NCI-H82 (cell line): ENCODE measurements around the gene ADIPOR2.

Source experiments
- DNase-seq: peaks from one replicate; lab custom pipeline; 2025; lab: John Stamatoyannopoulos, UW

The ADIPOR2 gene

DNA sequence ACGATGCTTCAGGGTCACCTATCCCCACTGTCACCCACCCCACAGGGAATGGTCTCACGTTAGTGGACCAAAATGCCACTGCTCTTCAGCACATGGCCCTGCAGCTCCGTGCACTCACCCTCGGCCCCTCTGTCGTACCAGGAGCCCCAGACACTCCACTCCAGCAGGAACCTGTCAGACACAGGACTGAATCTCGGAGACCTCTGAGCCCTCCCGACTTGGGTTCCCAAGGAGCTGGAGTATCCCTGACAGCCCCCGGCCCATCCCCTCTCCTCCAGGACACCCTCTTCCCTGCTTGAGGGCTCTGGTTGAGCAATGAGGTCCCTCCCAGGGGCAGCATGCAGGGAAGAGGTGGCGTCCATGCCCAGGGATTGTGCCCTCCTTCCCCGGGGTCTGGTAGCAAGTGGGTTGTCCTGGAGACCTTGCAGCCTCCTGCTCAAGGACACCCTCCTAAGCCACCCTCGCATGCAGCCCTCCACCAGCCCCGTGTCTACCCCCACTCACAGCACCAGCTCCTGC is 109.1 kb downstream of the ADIPOR2 start:
- no peak for DNase-seq

DNA sequence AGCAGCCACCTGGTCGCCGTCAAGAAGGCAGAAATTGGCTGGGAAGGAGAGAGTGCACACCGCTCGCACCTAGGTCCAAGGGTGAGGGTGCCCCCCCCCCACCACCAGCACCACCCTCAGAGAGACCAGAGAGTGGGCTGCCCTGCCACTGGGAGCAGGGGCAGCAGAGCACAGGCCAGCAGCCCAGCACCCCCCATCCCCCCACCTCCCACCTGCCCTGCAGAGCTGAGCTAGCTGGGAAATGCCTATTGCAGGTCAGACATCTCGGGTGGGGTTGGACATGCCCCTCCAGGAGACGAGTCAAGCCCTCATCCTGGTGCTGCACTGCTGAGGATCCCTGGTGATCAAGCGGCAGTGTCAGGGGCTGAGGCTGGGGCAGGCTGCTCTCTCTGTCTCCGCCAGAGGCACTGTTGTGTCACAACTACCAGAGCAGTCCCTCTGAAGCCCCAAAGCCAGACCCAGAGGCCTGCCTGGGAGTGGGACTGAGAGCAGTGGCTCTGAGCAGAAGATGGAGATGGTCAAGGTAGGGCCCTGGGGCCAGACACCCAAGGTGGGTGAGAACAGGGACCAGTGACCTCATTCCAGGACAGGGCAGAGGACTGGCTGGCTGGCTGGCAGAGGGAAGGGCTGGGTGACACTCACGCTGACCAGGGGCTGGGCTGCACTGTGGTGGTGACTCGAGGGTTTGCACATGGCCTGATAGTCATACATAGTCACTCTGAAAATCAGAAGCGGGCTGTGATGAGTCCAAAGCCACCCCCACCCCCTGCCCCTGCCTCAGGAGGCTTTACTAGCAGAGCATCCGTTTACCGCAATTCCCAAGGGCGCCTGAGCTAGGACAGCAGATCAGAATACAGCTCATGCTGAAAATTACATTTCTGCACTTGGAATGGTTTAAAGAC is 109.8 kb downstream of the ADIPOR2 start:
- DNase-seq = peak; percentile 66

DNA sequence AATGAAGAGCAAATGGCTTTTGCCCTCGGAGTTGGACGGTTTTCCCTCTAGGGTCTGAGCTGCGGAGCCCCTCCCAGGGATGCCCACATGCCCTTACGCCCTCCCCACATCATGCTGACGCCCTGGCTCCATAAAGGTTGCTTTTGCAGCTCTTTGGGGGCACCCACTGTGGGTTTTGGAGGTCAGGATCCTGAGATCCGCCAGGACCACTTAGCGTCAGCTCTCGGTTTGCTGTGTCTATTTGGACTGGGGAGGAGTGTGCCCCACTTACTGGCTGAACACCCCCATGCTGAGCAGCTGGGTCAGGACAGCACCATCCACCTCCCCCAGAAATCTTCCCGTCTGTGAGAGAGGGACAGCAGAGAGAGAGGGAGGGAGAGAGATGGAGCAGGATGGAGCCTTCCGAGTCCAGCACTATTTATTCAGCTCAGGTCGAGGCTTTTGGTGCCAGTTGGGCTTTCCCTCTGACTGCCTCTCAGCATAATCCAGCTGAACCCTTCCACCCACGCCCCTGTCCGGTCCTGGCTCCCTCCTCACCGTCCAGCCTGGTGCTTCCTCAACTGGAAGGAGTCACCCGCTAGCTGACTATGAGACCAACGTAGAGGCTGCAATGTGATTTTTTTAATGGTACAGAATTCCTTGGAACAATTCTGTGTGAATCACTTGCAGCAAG is 110.6 kb downstream of the ADIPOR2 start:
- no peak for DNase-seq

DNA sequence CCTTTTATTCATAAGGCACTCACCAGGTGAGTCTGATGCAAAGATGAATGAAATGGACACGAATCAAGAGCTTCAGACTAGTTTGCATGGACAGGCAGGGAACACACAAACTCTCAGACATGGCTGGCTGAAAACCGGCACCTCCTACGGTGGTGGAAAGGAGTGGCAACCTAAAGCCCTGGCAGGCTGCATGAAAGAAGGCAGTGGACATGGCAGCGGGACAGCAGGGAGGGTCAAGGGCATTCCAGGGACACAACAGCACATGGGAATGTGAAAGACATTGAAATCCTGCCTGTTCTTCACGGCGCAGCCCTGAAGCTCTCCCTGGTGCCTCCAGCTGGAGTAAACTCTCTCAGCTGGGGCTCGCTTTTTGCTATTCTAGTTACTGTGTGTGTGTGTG is 112.9 kb downstream of the ADIPOR2 start:
- no peak for DNase-seq

DNA sequence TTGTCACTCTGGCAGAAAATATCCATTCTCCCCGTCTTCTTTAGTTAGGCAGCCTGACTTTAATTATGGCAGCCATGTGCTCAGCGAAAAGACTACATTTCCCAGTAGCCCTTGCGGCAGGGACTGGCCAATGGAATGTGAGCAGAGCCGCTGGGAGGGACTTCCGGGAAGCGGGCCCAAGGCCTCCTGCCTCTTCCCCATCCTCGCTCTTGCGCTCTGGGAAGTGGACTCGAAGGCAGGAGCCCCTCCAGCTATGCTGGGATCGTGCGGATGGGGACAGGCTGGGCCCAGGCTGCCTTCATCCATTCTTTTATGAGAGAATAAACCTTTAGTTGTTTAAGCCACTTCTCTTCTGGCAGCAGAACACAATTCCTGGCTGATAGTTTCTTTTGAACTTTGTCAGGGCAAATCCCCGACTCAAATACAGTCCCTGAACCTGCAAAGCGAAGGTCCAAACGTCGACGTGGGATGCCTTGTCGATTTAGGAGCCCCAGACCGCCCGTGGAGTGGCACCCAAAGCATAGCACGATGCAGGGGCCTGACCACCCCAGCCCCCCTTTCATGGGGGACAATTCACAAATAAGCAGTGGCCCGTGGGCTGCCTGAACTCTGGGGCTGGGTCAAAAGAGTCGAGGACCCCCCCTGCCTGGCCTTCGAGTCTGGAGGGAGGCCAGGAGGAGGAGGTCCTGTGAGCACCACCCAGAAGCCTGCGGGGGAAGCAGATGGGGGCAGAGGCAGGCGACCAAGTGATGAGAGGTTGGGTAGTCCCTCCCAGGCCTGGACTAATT is 113.9 kb downstream of the ADIPOR2 start:
- peak; percentile 96 for DNase-seq

DNA sequence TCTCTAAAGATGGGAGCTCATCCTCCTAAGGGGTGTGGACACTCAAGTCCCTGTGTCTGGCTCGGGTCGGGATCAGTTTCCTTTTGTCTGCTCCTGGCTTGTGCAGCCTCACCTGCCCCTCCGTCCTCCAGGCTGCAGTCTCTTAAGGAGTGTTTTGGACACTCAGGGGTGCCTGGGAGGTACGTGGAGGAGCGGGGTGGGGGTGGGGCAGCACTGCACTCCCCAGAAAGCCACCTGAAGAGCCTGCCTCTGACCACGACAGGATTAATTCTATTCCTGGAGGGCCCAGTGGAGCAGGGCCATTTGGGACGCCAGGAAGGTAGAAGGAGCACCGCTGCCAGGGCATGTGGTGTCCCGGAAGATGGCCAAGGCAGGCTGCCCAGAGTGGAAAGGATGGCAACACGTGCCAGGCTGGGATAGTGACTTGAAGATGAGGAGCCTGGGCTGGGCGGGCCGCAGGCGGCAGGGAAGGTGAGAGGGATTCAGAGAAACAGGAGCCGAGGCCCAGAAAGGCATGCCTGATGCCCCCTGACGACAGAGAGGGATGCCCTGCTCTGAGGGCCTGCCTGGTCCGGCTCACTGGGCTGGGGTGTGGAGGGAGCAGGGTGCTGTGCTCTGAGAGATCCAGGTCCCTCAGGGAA is 114.7 kb downstream of the ADIPOR2 start:
- no peak for DNase-seq

DNA sequence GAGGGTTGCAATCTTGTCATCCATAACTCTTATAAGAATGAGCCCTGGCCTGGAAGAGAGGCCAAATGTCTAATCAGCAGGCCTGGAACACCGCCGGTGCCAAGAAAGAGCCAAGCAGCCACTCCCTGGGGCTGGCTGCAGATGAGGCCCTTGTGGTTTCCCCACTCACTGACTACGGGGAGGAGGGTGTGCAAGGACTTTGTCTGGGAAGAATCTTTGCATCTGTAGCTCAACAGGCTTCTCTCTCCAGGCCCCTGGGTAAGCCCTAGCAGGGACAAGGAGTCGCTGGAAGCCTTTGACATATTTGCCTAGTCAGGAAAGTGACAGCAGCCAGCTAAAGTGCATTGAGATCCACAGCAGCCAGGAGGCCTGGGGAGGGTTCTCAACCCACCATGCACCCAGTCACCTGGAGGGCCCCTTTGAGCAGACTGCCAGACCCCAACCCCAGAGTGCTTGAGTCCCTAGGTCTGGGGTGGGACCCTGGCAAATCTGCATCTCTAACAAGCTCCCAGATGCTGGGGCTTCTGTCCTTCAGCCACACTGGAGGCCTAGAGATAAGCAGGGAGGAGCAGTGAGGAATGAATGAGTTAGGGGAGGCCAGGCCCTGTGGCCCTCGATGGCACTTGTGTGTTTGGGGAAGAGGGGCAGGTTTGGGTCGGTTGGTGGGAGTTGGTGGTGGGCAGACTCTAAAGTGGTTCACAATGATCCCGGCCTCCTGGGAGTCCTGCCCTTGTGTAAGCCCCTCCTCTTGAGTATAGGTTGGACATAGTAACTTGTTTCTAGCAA is 115.6 kb downstream of the ADIPOR2 start:
- no peak for DNase-seq

DNA sequence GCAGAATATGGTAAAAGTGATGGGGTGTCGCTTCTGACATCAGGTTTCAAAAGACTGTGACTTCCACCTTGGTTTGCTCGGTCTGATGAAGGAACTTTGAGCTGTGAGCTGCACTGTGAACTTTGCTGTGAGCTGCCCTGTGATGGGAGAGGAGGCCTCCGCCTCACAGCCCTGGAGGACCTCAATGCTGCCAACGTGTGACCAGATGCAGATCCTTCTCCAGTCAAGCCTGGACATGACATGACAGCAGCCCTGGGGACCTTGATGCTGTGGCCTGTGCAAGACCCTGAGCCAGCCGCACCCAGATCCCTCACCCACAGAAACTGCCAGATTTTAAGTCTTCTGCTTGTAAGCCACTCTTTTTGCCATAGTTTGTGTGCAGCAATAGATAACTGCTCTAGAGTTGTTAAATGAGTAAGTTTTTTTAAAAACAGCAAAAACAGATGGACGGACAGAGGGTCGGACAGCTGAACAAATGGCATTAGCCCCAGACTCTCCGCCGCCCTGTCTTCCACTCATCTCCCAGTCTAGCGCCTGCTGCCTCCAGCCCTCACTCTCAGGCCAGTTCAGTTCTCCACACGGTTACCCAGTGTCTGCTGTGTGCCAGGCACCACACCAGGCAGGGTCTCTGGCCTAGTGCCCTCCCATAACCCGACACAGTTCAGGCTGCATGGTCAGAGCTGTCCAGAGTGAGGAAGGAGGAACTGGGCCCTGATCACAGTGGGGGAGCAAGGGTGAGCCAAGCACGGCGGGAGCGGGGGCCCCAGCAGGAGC is 116.4 kb downstream of the ADIPOR2 start:
- DNase-seq = no peak

DNA sequence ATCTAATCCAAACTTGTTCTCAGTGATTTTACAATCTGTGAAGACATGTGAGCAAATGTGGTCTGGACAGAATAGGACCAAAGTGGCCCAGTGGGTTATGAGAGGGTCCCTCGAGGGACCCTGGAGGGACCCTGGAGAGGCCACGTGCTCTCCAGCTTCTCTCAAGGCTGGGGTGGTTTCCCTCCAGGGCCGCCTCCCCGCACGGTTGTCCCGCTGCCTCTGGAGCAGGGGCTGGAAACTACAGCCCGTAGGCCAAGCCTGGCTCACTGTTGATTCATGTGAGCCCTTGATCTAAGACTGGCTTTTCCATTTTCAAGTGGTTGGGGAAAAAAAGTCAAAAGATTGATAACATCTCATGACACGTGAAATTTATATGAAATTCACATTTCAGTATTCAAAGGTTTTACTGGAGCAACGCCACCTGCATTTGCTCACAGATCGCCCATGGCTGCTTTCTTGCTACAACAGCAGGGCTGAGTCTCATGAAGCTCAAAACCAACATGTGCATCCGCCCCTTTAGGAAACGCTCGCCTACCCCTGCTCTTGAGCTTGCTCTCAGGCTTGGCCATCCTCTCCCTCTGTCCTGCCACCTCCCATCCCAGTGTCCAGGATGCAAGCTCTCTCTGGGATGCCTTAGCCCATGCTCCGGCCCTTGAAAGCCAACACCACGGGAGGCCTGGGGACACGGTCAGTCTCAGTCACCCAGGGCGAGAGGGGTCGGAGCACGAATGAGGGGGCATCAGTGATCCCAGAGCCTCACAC is 117.3 kb downstream of the ADIPOR2 start:
- DNase-seq = no peak

DNA sequence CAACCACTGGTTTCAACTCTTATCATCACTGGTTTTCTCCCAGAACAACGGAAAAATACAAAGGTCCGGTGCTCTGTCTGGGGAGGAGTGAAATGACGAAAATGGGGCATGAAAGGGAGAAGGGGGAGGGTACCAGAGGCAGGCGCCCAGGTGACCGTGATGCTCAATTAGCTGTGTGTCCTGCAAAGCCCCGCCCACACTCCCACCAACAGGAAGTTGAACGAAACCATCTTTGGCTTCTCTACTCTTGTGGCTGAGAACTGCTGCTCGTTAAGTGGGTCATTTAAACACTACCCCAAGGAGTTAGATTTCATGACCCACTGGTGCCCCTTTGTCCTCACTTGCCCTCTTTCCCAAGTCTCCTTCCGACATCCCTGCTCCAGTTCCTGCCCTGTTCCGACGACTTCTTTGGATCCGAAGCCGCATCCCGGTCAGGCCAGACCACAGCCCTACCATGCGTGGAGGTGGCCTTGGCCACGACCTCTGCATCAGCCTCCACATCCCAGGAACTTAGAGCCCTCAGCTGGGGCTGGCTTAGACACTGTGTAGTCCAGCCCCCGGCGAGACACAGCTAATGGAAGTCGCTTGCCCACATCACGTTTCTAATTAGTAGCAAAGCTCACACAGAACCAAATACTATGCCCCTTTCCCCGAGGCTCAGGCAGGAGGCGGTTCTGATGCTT is 118.1 kb downstream of the ADIPOR2 start:
- DNase-seq = no peak

DNA sequence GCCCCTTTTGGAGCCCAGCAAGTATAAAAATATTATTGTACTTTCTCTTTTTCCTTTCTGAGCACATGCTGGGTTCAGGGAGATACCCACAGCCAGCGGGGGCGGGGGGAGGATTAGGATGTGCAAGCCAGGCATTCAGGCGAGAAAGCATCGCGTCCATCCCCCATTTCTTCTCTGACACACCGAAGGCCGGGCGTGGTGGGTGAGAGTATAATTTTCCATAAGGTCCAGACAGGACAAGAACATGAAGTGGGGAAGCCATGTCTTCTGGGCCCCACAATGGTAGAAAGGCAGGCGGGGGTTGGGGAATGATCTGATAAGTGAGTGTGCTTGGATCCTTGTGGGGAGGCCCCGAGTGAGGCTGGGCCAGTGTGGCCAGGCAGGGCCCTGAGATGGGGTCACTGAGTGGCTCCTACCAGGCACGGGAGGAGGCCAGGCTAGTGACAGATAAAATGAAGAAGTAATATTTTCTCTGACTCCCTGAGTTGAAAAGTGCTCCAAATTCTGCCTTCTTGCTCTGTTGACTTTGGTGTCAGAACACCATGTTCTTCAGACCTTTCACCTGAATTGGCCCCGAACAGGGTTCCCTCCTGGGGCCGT is 118.8 kb downstream of the ADIPOR2 start:
- no peak for DNase-seq

DNA sequence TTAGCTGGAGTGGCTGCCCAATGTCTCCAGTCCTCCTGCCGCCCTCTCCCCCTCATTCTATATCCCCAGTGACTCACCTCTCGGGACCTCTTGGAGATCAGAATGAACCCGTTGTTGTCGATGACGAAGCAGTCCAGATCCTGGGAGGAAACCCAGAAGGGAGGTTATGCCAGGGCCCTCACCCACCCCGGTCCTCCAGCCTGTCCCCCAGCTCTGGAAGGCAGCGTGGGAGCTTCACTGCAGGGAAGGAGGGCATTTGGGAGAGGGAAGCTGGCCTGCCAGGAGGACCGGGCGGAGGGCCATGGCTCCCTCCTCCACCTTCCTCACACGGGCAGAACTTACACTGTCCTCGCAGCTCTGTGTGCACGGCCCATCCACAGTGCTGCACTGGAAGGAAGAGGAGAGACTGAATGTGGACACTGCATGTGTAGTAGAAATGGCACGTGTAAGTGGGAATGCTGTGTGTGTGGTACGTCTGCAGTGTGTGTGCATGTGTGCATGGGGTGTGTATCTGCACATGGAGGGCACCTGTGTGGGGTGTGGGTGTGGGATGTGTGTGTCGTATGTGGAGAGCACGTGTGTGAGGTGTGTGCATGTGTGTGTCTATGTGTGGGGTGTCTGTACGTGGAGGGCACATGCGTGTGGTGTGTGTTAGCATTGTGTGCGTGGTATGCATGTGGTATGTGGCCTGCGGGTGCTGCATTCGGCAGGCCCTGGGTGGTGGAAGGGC is 119.5 kb downstream of the ADIPOR2 start:
- DNase-seq = no peak

DNA sequence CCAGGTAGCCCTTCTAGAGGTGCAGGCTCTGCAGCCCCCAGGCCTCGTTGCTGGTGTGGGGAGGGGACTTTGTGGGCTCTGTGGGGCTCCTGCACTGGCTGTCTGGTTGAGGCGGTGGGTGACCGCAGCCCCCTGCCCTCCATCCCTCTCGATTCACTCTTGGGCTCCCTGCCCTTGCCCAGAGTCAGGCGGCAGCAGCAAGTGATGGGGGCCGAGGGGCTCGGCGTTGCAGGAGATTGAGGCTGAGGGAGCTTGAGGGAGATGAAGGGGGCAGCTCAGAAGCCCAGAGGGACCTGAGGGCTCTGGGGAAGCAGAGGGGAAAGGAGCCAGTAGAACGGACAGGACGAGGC is 120.0 kb downstream of the ADIPOR2 start:
- DNase-seq = no peak

DNA sequence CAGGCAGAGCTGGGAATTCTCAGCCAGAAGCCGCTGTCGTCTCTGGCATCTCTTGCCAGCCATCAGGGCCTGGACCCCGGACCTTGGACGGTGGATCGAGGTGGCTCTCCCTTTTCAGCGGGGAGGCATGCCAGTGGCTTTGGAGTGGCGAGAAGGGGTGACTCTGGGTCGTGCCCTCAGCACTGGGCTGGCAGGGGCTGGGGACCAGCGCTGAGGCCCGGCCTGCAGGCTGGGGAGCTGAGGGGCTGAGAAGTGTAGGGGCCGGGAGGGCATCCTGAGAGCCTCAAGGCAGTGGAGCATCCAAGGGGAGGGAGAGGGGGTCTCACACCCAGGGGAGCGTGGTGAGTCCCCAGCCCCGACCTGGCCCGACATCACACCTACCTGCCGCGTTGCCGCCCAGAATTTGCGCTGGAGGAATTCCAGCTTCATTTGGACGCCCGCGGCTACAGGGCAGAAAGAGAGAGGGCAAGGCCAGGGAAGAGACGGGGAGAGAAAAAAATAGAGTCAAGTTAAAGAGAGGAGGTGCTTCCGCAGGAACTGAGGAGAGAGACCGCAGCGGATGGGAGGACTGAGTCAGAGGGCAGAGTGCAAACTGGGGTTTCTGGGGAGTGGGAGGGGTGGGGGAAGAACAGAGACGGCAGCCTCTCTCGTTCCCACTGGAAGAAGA is 120.5 kb downstream of the ADIPOR2 start:
- no peak for DNase-seq

DNA sequence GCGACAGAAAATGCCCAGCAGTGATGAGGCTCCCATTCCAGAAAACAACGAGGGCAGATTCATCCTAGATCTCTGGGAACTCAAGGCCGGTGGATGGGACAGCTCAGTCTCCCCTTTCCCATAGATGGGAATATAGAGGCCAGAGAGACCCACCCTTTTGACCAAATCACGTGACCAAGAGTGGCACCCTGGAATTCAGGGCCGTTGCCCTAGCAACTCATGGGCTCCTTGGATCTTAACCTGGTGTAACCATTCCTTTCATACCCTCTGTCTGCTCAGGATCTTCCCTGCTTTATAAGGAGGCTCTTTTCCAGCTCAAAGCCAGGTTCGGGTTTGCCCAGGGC is 121.0 kb downstream of the ADIPOR2 start:
- DNase-seq = no peak

DNA sequence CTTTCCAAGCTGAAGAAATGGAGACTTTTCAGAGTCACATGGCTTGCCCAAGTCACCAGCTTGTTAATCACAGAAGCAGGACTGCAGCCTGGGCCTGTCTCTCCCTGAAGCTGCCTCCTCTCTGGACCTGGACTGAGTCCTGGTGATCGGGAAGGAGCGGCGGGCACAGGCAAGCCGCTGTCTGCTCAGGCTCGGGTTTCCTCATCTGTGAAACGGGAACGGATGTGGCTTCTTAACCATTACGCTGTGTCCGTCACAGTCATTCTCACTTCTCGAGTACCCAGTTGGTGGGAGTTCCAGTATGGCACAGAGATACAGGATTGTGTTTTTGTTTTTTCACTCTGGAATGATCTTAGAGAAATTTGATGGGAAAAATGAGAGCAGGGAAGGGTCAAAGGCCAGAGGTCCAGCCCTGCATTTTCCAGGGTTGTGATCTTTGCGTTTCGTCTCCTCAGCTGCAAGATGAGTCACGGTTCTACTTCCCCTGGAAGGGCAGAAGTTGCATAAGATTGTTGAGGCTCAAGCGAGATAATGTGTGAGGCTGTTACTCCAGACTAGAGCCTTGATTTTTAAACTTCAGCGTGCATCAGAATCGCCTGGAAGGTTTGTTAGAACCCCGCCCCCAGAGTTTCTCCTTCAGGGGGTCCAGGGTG is 121.9 kb downstream of the ADIPOR2 start:
- DNase-seq = no peak

DNA sequence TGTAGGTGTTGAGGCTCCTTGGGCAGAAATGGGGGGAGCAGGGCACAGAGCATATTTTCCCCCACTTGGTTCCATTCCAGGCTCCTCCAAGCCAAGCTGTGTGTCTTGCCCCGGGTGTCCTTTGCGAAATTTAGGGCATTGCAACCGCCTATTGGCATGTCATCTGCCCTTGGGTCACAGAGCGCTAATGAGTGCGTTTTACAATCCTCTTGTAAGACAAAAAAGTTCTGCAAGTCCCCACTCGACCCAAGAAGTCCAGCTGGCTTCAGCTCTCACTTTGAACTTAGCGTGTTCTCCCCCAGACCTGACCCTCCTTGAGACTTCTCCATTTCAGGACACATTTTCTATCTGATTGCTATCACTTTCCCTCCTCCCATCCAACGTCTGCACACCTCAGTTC is 123.4 kb downstream of the ADIPOR2 start:
- no peak for DNase-seq
